ENCODE measurements around the gene DUSP18. TPM values are rescaled to one million over a fixed set of nuclear protein-coding genes. Genes with fewer than 3 reads are reported as not detected.

Gene DUSP18
- total and polyA plus RNA-seq, 2 of the 4 experiments (the other 2 are of a cell fraction) = 14.9 TPM

DNA sequence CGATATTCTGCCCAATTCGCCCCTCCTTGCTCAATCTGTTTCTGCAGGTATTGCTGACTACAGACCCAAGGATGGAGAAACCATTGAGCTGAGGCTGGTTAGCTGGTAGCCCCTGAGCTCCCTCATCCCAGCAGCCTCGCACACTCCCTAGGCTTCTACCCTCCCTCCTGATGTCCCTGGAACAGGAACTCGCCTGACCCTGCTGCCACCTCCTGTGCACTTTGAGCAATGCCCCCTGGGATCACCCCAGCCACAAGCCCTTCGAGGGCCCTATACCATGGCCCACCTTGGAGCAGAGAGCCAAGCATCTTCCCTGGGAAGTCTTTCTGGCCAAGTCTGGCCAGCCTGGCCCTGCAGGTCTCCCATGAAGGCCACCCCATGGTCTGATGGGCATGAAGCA lies 41.3 kb downstream of the DUSP18 start:
- dilution Hi-C loops (cut with HindIII; ENCODE audit: low sequenced_read_pairs, unreplicated experiment) = no loop called here
- no peak overlapping the region for H2BK5ac ChIP-seq (ENCODE audit: low read depth, low read length, poor library complexity, severe bottlenecking)
- H2AFZ ChIP-seq (replicated peaks; ENCODE audit: low read length, poor library complexity) = no peak overlapping the region
- no peak overlapping the region for H2BK120ac ChIP-seq (ENCODE audit: low read depth, low read length)
- H4K5ac ChIP-seq (ENCODE audit: low read depth, low read length) = no peak overlapping the region
- CTCF ChIA-PET = no interaction called here
- in situ Hi-C loops (cut with MboI; ENCODE audit: low sequenced_read_pairs) = no loop called here
- H2AK9ac ChIP-seq (replicated peaks; ENCODE audit: low read depth, low read length, poor library complexity) = no peak overlapping the region
- no peak for ATAC-seq (ENCODE audit: low read depth)
- H3K23ac ChIP-seq (ENCODE audit: low read depth, low read length) = no peak overlapping the region
- DNase-seq = no peak
- H3K56ac ChIP-seq (ENCODE audit: extremely low read depth, insufficient read depth, low read length) = no peak overlapping the region
- H3K14ac ChIP-seq (replicated peaks; ENCODE audit: low read depth, low read length) = no peak overlapping the region
- H3K4ac ChIP-seq (ENCODE audit: low read depth, low read length) = no peak overlapping the region
- no peak overlapping the region for H3K18ac ChIP-seq (ENCODE audit: low read depth, low read length)
- POLR2A ChIA-PET (ENCODE audit: unreplicated experiment) = no interaction called here
- no peak overlapping the region for H4K8ac ChIP-seq (ENCODE audit: low read depth in 2 of 2, low read length in 2 of 2)
- no peak overlapping the region for H2AK5ac ChIP-seq (ENCODE audit: low read depth, low read length)
- no peak overlapping the region for H2BK20ac ChIP-seq (ENCODE audit: low read depth, low read length)
- no peaks in the 10 kb centered on the region for H3K4me1 ChIP-seq (ENCODE audit: control insufficient read depth, insufficient read depth, low read length)
- no peak overlapping the region for H3K4me2 ChIP-seq (ENCODE audit: low read depth, low read length)
- H3K9ac ChIP-seq (ENCODE audit: low read depth, low read length) = no peak overlapping the region
- H4K91ac ChIP-seq (ENCODE audit: insufficient read depth, low read depth, low read length) = no peak overlapping the region
- 82% methylated on average over 3 of the region's 5 CpGs; no CpG with 5 or more reads in 1 of the 2 experiments for WGBS, 2 experiments (ENCODE audit: extremely low coverage in 2 of 2, insufficient read length in 1 of 2)
- H4K20me1 ChIP-seq (ENCODE audit: insufficient read depth, low read length) = no peaks in the 10 kb centered on the region
- no peak overlapping the region for H2BK15ac ChIP-seq (ENCODE audit: low read depth, low read length)
- TF ChIP-seq CHD1 (IDR thresholded peaks at IDR 0.05; ENCODE audit: low read depth, low read length) (no peak), BHLHE40 (IDR thresholded peaks at IDR 0.05; ENCODE audit: low read depth, low read length) (no peak), NFE2L2 (IDR thresholded peaks at IDR 0.05; ENCODE audit: low read depth, low read length) (no peak), MAFK (IDR thresholded peaks at IDR 0.05; ENCODE audit: low read depth, low read length) (no peak), SMC3 (IDR thresholded peaks at IDR 0.05; ENCODE audit: low read depth, low read length) (no peak), RFX5 (IDR thresholded peaks at IDR 0.05; ENCODE audit: low read depth, low read length) (no peak), MXI1 (IDR thresholded peaks at IDR 0.05; ENCODE audit: borderline replicate concordance, low read depth, low read length) (no peak), MAZ (IDR thresholded peaks at IDR 0.05; ENCODE audit: borderline replicate concordance, low read depth, low read length) (no peak), POLR2A (IDR thresholded peaks at IDR 0.05; ENCODE audit: low read depth, low read length) (no peak), RCOR1 (IDR thresholded peaks at IDR 0.05; ENCODE audit: insufficient replicate concordance, low read length) (no peak), FOS (IDR thresholded peaks at IDR 0.05; ENCODE audit: low read depth, low read length) (no peak)
- TF ChIP-seq, protein P1, sequence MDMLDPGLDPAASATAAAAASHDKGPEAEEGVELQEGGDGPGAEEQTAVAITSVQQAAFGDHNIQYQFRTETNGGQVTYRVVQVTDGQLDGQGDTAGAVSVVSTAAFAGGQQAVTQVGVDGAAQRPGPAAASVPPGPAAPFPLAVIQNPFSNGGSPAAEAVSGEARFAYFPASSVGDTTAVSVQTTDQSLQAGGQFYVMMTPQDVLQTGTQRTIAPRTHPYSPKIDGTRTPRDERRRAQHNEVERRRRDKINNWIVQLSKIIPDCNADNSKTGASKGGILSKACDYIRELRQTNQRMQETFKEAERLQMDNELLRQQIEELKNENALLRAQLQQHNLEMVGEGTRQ (IDR thresholded peaks at IDR 0.05; ENCODE audit: low read depth, low read length) = no peak
- TF ChIP-seq, protein P2, sequence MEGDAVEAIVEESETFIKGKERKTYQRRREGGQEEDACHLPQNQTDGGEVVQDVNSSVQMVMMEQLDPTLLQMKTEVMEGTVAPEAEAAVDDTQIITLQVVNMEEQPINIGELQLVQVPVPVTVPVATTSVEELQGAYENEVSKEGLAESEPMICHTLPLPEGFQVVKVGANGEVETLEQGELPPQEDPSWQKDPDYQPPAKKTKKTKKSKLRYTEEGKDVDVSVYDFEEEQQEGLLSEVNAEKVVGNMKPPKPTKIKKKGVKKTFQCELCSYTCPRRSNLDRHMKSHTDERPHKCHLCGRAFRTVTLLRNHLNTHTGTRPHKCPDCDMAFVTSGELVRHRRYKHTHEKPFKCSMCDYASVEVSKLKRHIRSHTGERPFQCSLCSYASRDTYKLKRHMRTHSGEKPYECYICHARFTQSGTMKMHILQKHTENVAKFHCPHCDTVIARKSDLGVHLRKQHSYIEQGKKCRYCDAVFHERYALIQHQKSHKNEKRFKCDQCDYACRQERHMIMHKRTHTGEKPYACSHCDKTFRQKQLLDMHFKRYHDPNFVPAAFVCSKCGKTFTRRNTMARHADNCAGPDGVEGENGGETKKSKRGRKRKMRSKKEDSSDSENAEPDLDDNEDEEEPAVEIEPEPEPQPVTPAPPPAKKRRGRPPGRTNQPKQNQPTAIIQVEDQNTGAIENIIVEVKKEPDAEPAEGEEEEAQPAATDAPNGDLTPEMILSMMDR (conservative IDR thresholded peaks at IDR 0.05; ENCODE audit: low read depth, low read length) = no peak
- TF ChIP-seq, protein P3, sequence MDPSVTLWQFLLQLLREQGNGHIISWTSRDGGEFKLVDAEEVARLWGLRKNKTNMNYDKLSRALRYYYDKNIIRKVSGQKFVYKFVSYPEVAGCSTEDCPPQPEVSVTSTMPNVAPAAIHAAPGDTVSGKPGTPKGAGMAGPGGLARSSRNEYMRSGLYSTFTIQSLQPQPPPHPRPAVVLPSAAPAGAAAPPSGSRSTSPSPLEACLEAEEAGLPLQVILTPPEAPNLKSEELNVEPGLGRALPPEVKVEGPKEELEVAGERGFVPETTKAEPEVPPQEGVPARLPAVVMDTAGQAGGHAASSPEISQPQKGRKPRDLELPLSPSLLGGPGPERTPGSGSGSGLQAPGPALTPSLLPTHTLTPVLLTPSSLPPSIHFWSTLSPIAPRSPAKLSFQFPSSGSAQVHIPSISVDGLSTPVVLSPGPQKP (IDR thresholded peaks at IDR 0.05; ENCODE audit: borderline replicate concordance, low read depth, low read length) = no peak
- H3K9me1 ChIP-seq (ENCODE audit: insufficient read depth, low read length) = no peaks in the 10 kb centered on the region
- H3K27me3 ChIP-seq (ENCODE audit: control insufficient read depth, insufficient read depth, low read length) = no peaks in the 10 kb centered on the region
- no peaks in the 10 kb centered on the region for H3K9me3 ChIP-seq (ENCODE audit: control insufficient read depth, insufficient read depth, low read length)
- H3K36me3 ChIP-seq (ENCODE audit: control insufficient read depth, insufficient read depth, low read length) = no peaks in the 10 kb centered on the region
- no peak overlapping the region for H3K27ac ChIP-seq (ENCODE audit: insufficient read depth, low read length)
- BruUV-seq (replicated peaks) = no TSS peak
- no peaks in the 10 kb centered on the region for H3K79me1 ChIP-seq (ENCODE audit: low read depth in 1 of 2, low read length in 2 of 2)
- H3K4me3 ChIP-seq (ENCODE audit: insufficient read depth, low read depth, low read length) = no peak overlapping the region
- intact Hi-C loops (cut with micrococcal nuclease) = no loop called here
